ENCODE data around the gene CDH23.

DNA sequence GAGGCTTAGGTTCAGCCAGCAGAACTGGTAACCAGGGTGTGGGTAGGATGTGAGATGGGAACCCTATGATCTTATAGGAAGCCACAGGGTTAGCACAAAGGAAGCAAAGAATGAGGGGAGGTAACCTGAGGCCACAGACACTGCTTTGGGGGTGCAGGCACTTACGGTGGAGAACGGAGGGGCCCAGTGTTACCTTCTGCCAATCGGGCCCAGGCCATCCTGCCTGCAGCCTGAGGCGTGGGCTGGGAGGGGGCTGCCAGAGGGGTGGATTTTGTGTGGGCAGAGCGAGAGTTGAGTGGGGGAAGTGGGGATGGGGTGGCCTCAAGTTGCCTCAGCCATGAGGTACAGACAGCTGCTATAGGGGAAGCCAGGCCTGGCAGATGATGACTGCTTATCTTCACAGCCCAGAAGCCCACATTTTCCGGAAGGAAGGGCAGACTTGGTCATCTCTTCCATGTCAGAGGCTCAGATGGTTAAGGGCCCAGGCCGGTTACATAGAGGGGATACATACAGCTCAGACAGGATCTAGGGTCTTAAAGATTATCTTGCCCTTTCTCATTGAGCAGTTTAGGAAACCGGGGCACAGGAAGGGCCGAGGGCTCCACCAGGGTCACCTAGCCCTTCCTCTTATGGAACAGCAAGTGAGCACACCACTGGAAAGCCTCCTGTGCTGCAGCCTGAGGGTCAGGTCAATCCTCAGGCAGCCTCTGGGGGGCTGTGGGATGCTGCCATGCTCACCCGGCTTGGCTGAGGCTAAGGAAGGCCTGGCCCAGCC lies 401.0 kb downstream of the CDH23 start:
- TF ChIP-seq, protein P1, sequence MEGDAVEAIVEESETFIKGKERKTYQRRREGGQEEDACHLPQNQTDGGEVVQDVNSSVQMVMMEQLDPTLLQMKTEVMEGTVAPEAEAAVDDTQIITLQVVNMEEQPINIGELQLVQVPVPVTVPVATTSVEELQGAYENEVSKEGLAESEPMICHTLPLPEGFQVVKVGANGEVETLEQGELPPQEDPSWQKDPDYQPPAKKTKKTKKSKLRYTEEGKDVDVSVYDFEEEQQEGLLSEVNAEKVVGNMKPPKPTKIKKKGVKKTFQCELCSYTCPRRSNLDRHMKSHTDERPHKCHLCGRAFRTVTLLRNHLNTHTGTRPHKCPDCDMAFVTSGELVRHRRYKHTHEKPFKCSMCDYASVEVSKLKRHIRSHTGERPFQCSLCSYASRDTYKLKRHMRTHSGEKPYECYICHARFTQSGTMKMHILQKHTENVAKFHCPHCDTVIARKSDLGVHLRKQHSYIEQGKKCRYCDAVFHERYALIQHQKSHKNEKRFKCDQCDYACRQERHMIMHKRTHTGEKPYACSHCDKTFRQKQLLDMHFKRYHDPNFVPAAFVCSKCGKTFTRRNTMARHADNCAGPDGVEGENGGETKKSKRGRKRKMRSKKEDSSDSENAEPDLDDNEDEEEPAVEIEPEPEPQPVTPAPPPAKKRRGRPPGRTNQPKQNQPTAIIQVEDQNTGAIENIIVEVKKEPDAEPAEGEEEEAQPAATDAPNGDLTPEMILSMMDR (IDR thresholded peaks at IDR 0.05; ENCODE audit: low read depth, low read length, poor library complexity, severe bottlenecking): no peak
- TF ChIP-seq EZH2phosphoT487 (IDR thresholded peaks at IDR 0.05; ENCODE audit: borderline replicate concordance, low read length): no peak
